Measurements from ENCODE around the gene EIF2B2.

GRCh38 chr14:75001899-75002298 lies 822 bp upstream of the EIF2B2 start:
- TF ChIP-seq, protein P1, sequence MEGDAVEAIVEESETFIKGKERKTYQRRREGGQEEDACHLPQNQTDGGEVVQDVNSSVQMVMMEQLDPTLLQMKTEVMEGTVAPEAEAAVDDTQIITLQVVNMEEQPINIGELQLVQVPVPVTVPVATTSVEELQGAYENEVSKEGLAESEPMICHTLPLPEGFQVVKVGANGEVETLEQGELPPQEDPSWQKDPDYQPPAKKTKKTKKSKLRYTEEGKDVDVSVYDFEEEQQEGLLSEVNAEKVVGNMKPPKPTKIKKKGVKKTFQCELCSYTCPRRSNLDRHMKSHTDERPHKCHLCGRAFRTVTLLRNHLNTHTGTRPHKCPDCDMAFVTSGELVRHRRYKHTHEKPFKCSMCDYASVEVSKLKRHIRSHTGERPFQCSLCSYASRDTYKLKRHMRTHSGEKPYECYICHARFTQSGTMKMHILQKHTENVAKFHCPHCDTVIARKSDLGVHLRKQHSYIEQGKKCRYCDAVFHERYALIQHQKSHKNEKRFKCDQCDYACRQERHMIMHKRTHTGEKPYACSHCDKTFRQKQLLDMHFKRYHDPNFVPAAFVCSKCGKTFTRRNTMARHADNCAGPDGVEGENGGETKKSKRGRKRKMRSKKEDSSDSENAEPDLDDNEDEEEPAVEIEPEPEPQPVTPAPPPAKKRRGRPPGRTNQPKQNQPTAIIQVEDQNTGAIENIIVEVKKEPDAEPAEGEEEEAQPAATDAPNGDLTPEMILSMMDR (conservative IDR thresholded peaks at IDR 0.05; ENCODE audit: low read length) = no peak
- TF ChIP-seq EZH2phosphoT487 (IDR thresholded peaks at IDR 0.05; ENCODE audit: borderline replicate concordance) = no peak
